Cardiac fibroblast (primary cell): ENCODE data around the gene RXFP3.
"Not testable (repeated sequence)": the region's sequence is repeated elsewhere in the genome, so short reads cannot be mapped to it uniquely, and the experiment has no call there.

ENCODE experiments used
- DNase-seq, 2 donors: peaks; one replicate each; pipeline versions ENCODE4 v3.0.0 to v3.0.0-alpha.2; 2010; ENCODE audit warnings: low read depth in 2 of 2
- H3K4me3 ChIP-seq, 2 donors: replicated peaks in 1 of 2; 1 replicate in 1 of 2; 2 replicates in 1 of 2; pipeline ENCODE4 v1.5.1; 2011; ENCODE audit warnings: low read depth in 2 of 2, low read length in 2 of 2, mild to moderate bottlenecking in 2 of 2, moderate library complexity in 1 of 2
- CTCF ChIP-seq: IDR thresholded peaks from one replicate; pipeline ENCODE4 v1.5.1; 2011; ENCODE audit warnings: low read depth, mild to moderate bottlenecking, low read length, inconsistent platforms

RXFP3 gene

GRCh38 chr5:33941090-33941489 is 4.9 kb downstream of the RXFP3 start:
- TF ChIP-seq CTCF: no peak
- no peak for DNase-seq
- H3K4me3 ChIP-seq: no peak overlapping the region

GRCh38 chr5:33944543-33945132 is 8.5 kb downstream of the RXFP3 start:
- DNase-seq: no peak
- H3K4me3 ChIP-seq: no peak overlapping the region
- no peak for TF ChIP-seq CTCF

- not testable (repeated sequence) for DNase-seq, H3K4me3 ChIP-seq
These were observed 16.0 kb downstream of the RXFP3 start for GRCh38 chr5:33952175-33952574.

- DNase-seq: no peak
- no peak for TF ChIP-seq CTCF
- H3K4me3 ChIP-seq: no peak overlapping the region
These were observed 21.5 kb downstream of the RXFP3 start for GRCh38 chr5:33957577-33958150.

- H3K4me3 ChIP-seq: no peak overlapping the region
- no peak for TF ChIP-seq CTCF
- DNase-seq: no peak
These were observed 22.0 kb downstream of the RXFP3 start for GRCh38 chr5:33958176-33958575.

- DNase-seq: no peak
- TF ChIP-seq CTCF: no peak
- no peak overlapping the region for H3K4me3 ChIP-seq
These were observed 28.0 kb downstream of the RXFP3 start for GRCh38 chr5:33964132-33964700.

GRCh38 chr5:33966805-33967204 is 30.6 kb downstream of the RXFP3 start:
- H3K4me3 ChIP-seq: no peak overlapping the region
- no peak for TF ChIP-seq CTCF
- DNase-seq: no peak
